Upper lobe of right lung (tissue), 1 donor: ENCODE measurements around the gene PPP6R2. TPM values are rescaled to one million over a fixed set of nuclear protein-coding genes. Genes with fewer than 3 reads are reported as not detected.
"Not testable (repeated sequence)": the region's sequence is repeated elsewhere in the genome, so short reads cannot be mapped to it uniquely, and the experiment has no call there.

Experiments used
- ATAC-seq: fragments of 200-7000 bp; cut with Tn5 transposase; one replicate; pipeline ENCODE4 v1.9.1; 2020; ENCODE audit warnings: mild to moderate bottlenecking, moderate library complexity
- DNase-seq: peaks from one replicate; pipeline ENCODE4 v3.0.0-alpha.2; 2020
- H3K27ac ChIP-seq: fragments of 200-600 bp; one replicate; pipeline ENCODE4 v1.8.0; 2022
- H3K27me3 ChIP-seq: fragments of 200-600 bp; one replicate; pipeline ENCODE4 v1.8.0; 2022; ENCODE audit warnings: mild to moderate bottlenecking
- H3K36me3 ChIP-seq: fragments of 200-600 bp; one replicate; pipeline ENCODE4 v1.8.0; 2022
- H3K4me1 ChIP-seq: fragments of 200-600 bp; one replicate; pipeline ENCODE4 v1.8.0; 2022
- H3K4me3 ChIP-seq: fragments of 200-600 bp; one replicate; pipeline ENCODE4 v1.8.0; 2022; ENCODE audit warnings: mild to moderate bottlenecking
- H3K9me3 ChIP-seq: fragments of 200-600 bp; one replicate; pipeline ENCODE4 v1.8.0; 2022
- CTCF ChIP-seq: fragments of 200-600 bp; IDR thresholded peaks from one replicate; pipeline ENCODE4 v1.8.0; 2022; ENCODE audit warnings: antibody characterized with exemption
- intact Hi-C: fragments of 100-400 bp; cut with DNase I; formaldehyde crosslinking; loops from one replicate; pipeline ENCODE4 v1.11.0; 2022
- total RNA-seq: library from RNA; stranded (reverse); fragmentation: NEBNext Ultra II Directional; extraction: Animal tissue kit (Norgen Biotek cat#: 25700); gene quantifications from one replicate; pipeline ENCODE4 v1.2.1, GENCODE V29; 2021
- donor health status: DM: no; HTN: yes; CAD: no; lungs with severe emphysema.

The PPP6R2 gene
- total RNA-seq, 1 donor from 2014 or later, result 54.0 TPM

DNA sequence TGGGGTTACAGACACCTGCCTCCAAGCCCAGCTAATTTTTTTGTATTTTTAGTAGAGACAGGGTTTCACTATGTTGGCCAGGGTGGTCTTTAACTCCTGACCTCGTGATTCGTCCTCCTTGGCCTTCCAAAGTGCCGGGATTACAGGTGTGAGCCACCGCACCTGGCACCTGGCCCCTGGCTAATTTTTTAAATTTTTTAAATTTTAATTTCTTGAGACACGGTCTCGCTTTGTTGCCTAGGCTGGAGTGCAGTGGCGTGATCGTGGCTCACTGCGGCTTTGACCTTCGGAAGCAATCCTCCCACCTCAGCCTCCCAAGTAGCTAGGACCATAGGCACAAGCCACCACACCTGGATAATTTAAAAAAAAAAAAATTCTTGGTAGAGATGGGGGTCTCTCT, 14.6 kb downstream of the PPP6R2 start:
- Histone ChIP-seq H3K9me3 (no peaks in the 10 kb centered on the region), H3K4me1 (peaks cover 8% of the 10 kb centered on the region), H3K4me3 (no peak overlapping the region), H3K27me3 (no peaks in the 10 kb centered on the region), H3K27ac (no peak overlapping the region), H3K36me3 (peaks cover 17% of the 10 kb centered on the region)
- intact Hi-C loops, result no loop called here
- ATAC-seq (no peak), DNase-seq (no peak)
- no peak for TF ChIP-seq CTCF

- DNase-seq, result no peak
- Histone ChIP-seq H3K36me3 (peaks cover 14% of the 10 kb centered on the region), H3K4me3 (no peak overlapping the region), H3K27me3 (no peaks in the 10 kb centered on the region), H3K4me1 (peaks cover 12% of the 10 kb centered on the region), H3K27ac (no peak overlapping the region), H3K9me3 (no peaks in the 10 kb centered on the region)
- no peak for TF ChIP-seq CTCF
- peak; percentile 34 for ATAC-seq
- intact Hi-C loops, result no loop called here
These were observed 17.5 kb downstream of the PPP6R2 start for GRCh38 chr22:50360578-50360977.

GRCh38 chr22:50361222-50361621, 18.1 kb downstream of the PPP6R2 start:
- H3K4me3 ChIP-seq, result no peak overlapping the region
- no peak for ATAC-seq
- no peaks in the 10 kb centered on the region for H3K9me3 ChIP-seq
- H3K27ac ChIP-seq, result no peak overlapping the region
- no peak for TF ChIP-seq CTCF
- peaks cover 14% of the 10 kb centered on the region for H3K36me3 ChIP-seq
- peaks cover 12% of the 10 kb centered on the region for H3K4me1 ChIP-seq
- H3K27me3 ChIP-seq, result no peaks in the 10 kb centered on the region
- intact Hi-C loops, result no loop called here
- DNase-seq, result no peak

- Histone ChIP-seq H3K27me3 (no peaks in the 10 kb centered on the region), H3K9me3 (no peaks in the 10 kb centered on the region), H3K4me3 (no peak overlapping the region), H3K4me1 (peaks cover 12% of the 10 kb centered on the region), H3K36me3 (peaks cover 14% of the 10 kb centered on the region), H3K27ac (no peak overlapping the region)
- TF ChIP-seq CTCF, result no peak
- ATAC-seq (no peak), DNase-seq (no peak)
- intact Hi-C loops, result no loop called here
These were observed 18.6 kb downstream of the PPP6R2 start for GRCh38 chr22:50361688-50362087.

DNA sequence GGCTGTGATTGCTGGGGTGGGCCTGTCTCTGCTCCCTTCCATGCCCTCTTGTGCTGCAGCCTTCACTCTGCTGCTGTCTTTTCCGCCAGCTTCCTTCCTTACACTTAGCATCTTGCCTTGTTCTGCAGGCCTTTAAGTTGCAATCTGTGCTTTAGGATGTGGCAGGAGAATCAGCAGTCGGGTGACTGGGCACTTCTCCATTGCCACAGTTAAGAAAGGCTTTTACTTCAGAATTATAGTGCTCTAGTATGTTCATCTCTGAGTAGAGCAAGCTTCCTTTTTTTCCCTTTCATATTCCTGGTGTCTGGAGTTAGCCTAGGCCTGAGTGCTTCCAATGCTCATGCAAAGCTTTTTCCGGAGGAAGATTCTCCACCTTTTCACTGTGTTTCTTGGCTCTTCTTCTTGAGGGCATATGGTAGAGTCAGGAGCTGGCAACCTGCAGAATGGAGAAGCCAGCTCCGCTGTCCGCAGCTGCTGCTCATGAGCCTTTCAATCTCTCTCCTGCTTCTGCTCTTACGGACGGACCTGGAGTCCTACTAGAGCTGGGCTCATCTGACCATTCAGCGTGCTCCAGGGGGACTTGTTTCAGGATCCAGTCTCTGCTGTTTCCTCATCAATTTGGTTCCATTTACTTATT, 20.2 kb downstream of the PPP6R2 start:
- intact Hi-C loops, result no loop called here
- ATAC-seq (no peak), DNase-seq (no peak)
- no peak overlapping the region for H3K27ac ChIP-seq
- peaks cover 10% of the 10 kb centered on the region for H3K4me1 ChIP-seq
- H3K9me3 ChIP-seq, result no peaks in the 10 kb centered on the region
- H3K4me3 ChIP-seq, result no peak overlapping the region
- no peaks in the 10 kb centered on the region for H3K27me3 ChIP-seq
- no peak for TF ChIP-seq CTCF
- peaks cover 18% of the 10 kb centered on the region for H3K36me3 ChIP-seq

DNA sequence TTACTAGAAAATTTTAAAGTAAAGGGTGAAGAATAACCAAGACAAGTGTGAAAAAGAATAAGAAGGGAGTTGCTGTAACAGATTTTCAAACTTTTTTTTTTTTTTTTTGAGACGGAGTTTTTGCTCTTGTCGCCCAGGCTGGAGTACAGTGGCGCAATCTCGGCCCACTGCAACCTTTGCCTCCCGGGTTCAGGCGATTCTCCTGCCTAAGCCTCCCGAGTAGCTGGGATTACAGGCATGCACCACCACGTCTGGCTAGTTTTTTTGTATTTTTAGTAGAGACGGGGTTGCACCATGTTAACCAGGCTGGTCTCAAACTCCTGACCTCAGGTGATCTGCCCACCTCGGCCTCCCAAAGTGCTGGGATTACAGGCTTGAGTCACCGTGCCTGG, 20.7 kb downstream of the PPP6R2 start:
- H3K4me1 ChIP-seq, ATAC-seq, intact Hi-C loops, H3K9me3 ChIP-seq, H3K27ac ChIP-seq, H3K27me3 ChIP-seq, H3K4me3 ChIP-seq, DNase-seq: not testable (repeated sequence)
- peaks cover 22% of the 10 kb centered on the region for H3K36me3 ChIP-seq
